Measurements from ENCODE around the gene EIF2S2. TPM values are rescaled to one million over a fixed set of nuclear protein-coding genes. Genes with fewer than 3 reads are reported as not detected.

EIF2S2 gene
- polyA plus RNA-seq, 3 donors: 18.8 to 20.1 (median 18.9) TPM

GRCh38 chr20:34068001-34068400 is 44.0 kb downstream of the EIF2S2 start:
- TF ChIP-seq, protein P1, sequence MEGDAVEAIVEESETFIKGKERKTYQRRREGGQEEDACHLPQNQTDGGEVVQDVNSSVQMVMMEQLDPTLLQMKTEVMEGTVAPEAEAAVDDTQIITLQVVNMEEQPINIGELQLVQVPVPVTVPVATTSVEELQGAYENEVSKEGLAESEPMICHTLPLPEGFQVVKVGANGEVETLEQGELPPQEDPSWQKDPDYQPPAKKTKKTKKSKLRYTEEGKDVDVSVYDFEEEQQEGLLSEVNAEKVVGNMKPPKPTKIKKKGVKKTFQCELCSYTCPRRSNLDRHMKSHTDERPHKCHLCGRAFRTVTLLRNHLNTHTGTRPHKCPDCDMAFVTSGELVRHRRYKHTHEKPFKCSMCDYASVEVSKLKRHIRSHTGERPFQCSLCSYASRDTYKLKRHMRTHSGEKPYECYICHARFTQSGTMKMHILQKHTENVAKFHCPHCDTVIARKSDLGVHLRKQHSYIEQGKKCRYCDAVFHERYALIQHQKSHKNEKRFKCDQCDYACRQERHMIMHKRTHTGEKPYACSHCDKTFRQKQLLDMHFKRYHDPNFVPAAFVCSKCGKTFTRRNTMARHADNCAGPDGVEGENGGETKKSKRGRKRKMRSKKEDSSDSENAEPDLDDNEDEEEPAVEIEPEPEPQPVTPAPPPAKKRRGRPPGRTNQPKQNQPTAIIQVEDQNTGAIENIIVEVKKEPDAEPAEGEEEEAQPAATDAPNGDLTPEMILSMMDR (IDR thresholded peaks at IDR 0.05): no peak
- peak overlapping the region in 2 of 7 donors; percentile 59 to 69 for H3K27ac Mint-ChIP-seq
- H3K9me3 ChIP-seq (replicated peaks in 1 of 2; ENCODE audit: control insufficient read depth in 1 of 2, insufficient read depth in 1 of 2, low read length in 2 of 2): no peaks in the 10 kb centered on the region
- H3K4me2 ChIP-seq (replicated peaks; ENCODE audit: extremely low read depth, low read length, poor library complexity, severe bottlenecking): no peak overlapping the region
- H3K36me3 Mint-ChIP-seq: peaks cover 32 to 38% of the 10 kb centered on the region in 2 donors
- H3K79me2 ChIP-seq (ENCODE audit: insufficient read depth, low read length): peaks cover 95% of the 10 kb centered on the region
- H3K27me3 Mint-ChIP-seq (ENCODE audit: low read depth in 3 of 3): no peaks in the 10 kb centered on the region
- H3K36me3 ChIP-seq (replicated peaks in 1 of 2; ENCODE audit: control insufficient read depth in 1 of 2, insufficient read depth in 2 of 2, low read length in 2 of 2): peaks cover 25 to 57% of the 10 kb centered on the region in 2 donors
- H3K4me3 Mint-ChIP-seq: no peak overlapping the region
- intact Hi-C loops (cut with micrococcal nuclease): loop anchor here (5.0 to 10.0 kb wide), 2 partner anchors 133 to 146 kb away; no protein-coding TSS in a partner anchor
- no peaks in the 10 kb centered on the region for H3K4me1 ChIP-seq (ENCODE audit: control insufficient read depth in 1 of 2, insufficient read depth in 2 of 2, low read length in 2 of 2)
- H3K4me1 Mint-ChIP-seq: peaks cover 12% of the 10 kb centered on the region
- peak overlapping the region in 1 of 2 donors; percentile 51 for H3K27ac ChIP-seq (ENCODE audit: low read depth in 1 of 2, low read length in 2 of 2)
- H4K20me1 ChIP-seq (ENCODE audit: insufficient read depth, low read length): peaks cover 99% of the 10 kb centered on the region
- H2AFZ ChIP-seq (ENCODE audit: insufficient read depth, low read depth, low read length, poor library complexity, severe bottlenecking): no peak overlapping the region
- H3K9ac ChIP-seq (ENCODE audit: insufficient read depth, low read length, poor library complexity, severe bottlenecking): no peak overlapping the region
- no peak overlapping the region for H3K4me3 ChIP-seq (replicated peaks in 1 of 3; ENCODE audit: low read depth in 2 of 3, low read length in 3 of 3)
- 88% methylated on average over 1 of the region's 1 CpG for WGBS (ENCODE audit: insufficient coverage)
- no peaks in the 10 kb centered on the region for H3K9me3 Mint-ChIP-seq
- DNase-seq: no peak
- H3K27me3 ChIP-seq (ENCODE audit: control insufficient read depth in 2 of 2, insufficient read depth in 2 of 2, low read length in 2 of 2): no peaks in the 10 kb centered on the region

DNA sequence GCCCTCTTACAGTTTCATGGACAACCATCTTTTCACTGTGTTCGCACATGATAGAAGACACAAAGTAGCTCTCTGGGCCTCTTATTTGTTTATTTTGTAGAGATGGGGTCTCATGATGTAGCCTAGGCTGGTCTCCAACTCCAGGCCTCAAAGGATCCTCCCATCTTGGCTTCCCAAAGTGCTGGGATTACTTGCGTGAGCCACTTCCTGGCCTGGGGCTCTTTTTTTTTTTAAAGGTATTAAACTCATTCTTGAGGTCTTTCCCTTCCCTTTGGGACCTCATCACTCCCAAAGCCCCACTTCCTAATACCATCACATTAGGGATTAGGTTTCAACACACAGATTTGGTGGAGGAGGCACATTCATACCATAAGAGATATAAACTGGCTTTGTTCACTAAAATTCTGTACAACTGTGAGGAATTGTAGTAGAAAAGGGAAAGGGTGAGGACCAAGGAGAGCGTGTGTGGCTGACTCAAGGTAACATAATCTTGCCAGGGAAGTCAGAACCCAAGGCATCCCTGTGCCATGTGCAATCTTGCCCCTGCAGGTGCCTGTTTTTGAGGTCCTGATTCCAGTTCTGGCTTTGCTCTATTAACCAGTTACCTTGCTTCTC is 45.5 kb downstream of the EIF2S2 start:
- Histone ChIP-seq H3K36me3 (replicated peaks in 1 of 2; ENCODE audit: control insufficient read depth in 1 of 2, insufficient read depth in 2 of 2, low read length in 2 of 2) (peaks cover 18 to 51% of the 10 kb centered on the region in 2 donors), H3K27me3 (ENCODE audit: control insufficient read depth in 2 of 2, insufficient read depth in 2 of 2, low read length in 2 of 2) (no peaks in the 10 kb centered on the region), H3K4me1 (ENCODE audit: control insufficient read depth in 1 of 2, insufficient read depth in 2 of 2, low read length in 2 of 2) (peaks cover 0 to 5% of the 10 kb centered on the region in 2 donors), H3K9me3 (replicated peaks in 1 of 2; ENCODE audit: control insufficient read depth in 1 of 2, insufficient read depth in 1 of 2, low read length in 2 of 2) (no peaks in the 10 kb centered on the region), H4K20me1 (ENCODE audit: insufficient read depth, low read length) (peaks cover 99% of the 10 kb centered on the region), H3K9ac (ENCODE audit: insufficient read depth, low read length, poor library complexity, severe bottlenecking) (no peak overlapping the region), H2AFZ (ENCODE audit: insufficient read depth, low read depth, low read length, poor library complexity, severe bottlenecking) (no peak overlapping the region), H3K27ac (ENCODE audit: low read depth in 1 of 2, low read length in 2 of 2) (no peak overlapping the region), H3K79me2 (ENCODE audit: insufficient read depth, low read length) (peaks cover 95% of the 10 kb centered on the region), H3K4me2 (replicated peaks; ENCODE audit: extremely low read depth, low read length, poor library complexity, severe bottlenecking) (no peak overlapping the region), H3K4me3 (replicated peaks in 1 of 3; ENCODE audit: low read depth in 2 of 3, low read length in 3 of 3) (no peak overlapping the region)
- H3K27me3 Mint-ChIP-seq (ENCODE audit: low read depth in 3 of 3): no peaks in the 10 kb centered on the region
- no peaks in the 10 kb centered on the region for H3K9me3 Mint-ChIP-seq
- 100% methylated on average over 2 of the region's 3 CpGs for WGBS (ENCODE audit: insufficient coverage)
- DNase-seq: no peak
- peaks cover 25% of the 10 kb centered on the region for H3K4me1 Mint-ChIP-seq
- H3K36me3 Mint-ChIP-seq: peaks cover 20 to 24% of the 10 kb centered on the region in 2 donors
- TF ChIP-seq, protein P1 (IDR thresholded peaks at IDR 0.05): no peak
- peak overlapping the region in 3 of 7 donors; percentile 21 to 68 (median 35) for H3K27ac Mint-ChIP-seq
- intact Hi-C loops (cut with micrococcal nuclease): loop anchor here (5.0 to 10.0 kb wide), 2 partner anchors 132 to 144 kb away; no protein-coding TSS in a partner anchor
- no peak overlapping the region for H3K4me3 Mint-ChIP-seq

All from CD14-positive monocyte (primary cell).